Measurements from ENCODE around the gene KCNN1.

- TF ChIP-seq CTCF (IDR thresholded peaks at IDR 0.05): no peak
- TF ChIP-seq POLR2A (IDR thresholded peaks at IDR 0.05): no peak
These were observed 37.9 kb upstream of the KCNN1 start for GRCh38 chr19:17929056-17929455.

Measured in esophagus squamous epithelium (tissue), 4 donors.